ENCODE measurements around the gene VPS37B.
"Not testable (repeated sequence)": the region's sequence is repeated elsewhere in the genome, so short reads cannot be mapped to it uniquely, and the experiment has no call there.

Gene VPS37B

GRCh38 chr12:122878780-122879612 lies 16.9 kb downstream of the VPS37B start:
- Histone ChIP-seq H3K9me3 (ENCODE audit: insufficient read depth, low read depth, low read length) (no peaks in the 10 kb centered on the region), H3K9ac (ENCODE audit: low read depth, low read length) (no peak overlapping the region), H3K27me3 (ENCODE audit: insufficient read depth, low read length) (peaks cover 90% of the 10 kb centered on the region), H3K27ac (ENCODE audit: low read depth, low read length) (no peak overlapping the region), H3K36me3 (ENCODE audit: insufficient read depth, low read length) (no peaks in the 10 kb centered on the region), H3K4me1 (ENCODE audit: insufficient read depth, low read length) (peaks cover 18% of the 10 kb centered on the region), H3K4me3 (ENCODE audit: low read length) (no peak overlapping the region)
- WGBS: 87% methylated on average over 17 of the region's 17 CpGs

- 94% methylated on average over 3 of the region's 3 CpGs for WGBS
- H3K27ac ChIP-seq (ENCODE audit: low read depth, low read length): no peak overlapping the region
- peaks cover 31% of the 10 kb centered on the region for H3K4me1 ChIP-seq (ENCODE audit: insufficient read depth, low read length)
Measured at GRCh38 chr12:122876731-122877130, 19.2 kb downstream of the VPS37B start.

GRCh38 chr12:122876281-122876680 lies 19.6 kb downstream of the VPS37B start:
- H3K27ac ChIP-seq (ENCODE audit: low read depth, low read length); H3K9ac ChIP-seq (ENCODE audit: low read depth, low read length); H3K9me3 ChIP-seq (ENCODE audit: insufficient read depth, low read depth, low read length); H3K36me3 ChIP-seq (ENCODE audit: insufficient read depth, low read length); H3K4me3 ChIP-seq (ENCODE audit: low read length): not testable (repeated sequence)
- 92% methylated on average over 5 of the region's 5 CpGs for WGBS
- peaks cover 97% of the 10 kb centered on the region for H3K27me3 ChIP-seq (ENCODE audit: insufficient read depth, low read length)
- peaks cover 35% of the 10 kb centered on the region for H3K4me1 ChIP-seq (ENCODE audit: insufficient read depth, low read length)

More at GRCh38 chr12:122876731-122877130, 19.2 kb downstream of the VPS37B start:
- H3K36me3 ChIP-seq (ENCODE audit: insufficient read depth, low read length): no peaks in the 10 kb centered on the region
- H3K4me3 ChIP-seq (ENCODE audit: low read length): no peak overlapping the region
- H3K9ac ChIP-seq (ENCODE audit: low read depth, low read length): no peak overlapping the region
- H3K27me3 ChIP-seq (ENCODE audit: insufficient read depth, low read length): peaks cover 97% of the 10 kb centered on the region
- no peaks in the 10 kb centered on the region for H3K9me3 ChIP-seq (ENCODE audit: insufficient read depth, low read depth, low read length)

DNA sequence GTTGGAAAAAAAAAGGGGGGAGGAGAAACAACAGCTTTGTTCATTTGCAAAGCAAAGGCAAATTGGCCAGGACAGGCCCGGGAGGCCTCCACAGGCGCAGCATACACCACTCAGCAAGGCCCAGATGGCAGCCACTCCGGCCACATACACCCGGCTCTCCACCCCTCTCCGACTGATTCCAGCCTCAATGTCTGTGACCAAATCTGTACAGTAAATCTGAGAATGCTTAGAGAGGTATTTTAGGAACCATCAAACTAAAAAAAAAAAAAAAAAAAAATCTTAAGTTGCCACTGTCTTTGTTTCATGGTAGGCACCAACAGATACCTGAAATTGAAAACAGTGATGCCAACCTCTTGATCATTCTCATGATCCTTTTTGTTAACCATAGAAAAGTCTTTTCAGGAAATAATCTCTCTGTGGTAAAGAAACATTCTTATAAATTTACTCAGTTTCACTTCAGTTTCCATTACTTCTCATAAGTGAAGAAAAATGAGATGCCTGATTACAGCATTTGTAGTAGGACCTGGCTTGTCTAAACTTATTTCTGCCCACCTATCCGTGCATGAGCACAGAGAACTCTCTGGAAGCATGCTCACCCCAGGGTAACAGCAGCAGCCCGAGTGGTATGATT lies 20.2 kb downstream of the VPS37B start:
- Histone ChIP-seq H3K36me3 (ENCODE audit: insufficient read depth, low read length) (peaks cover 4% of the 10 kb centered on the region), H3K9ac (ENCODE audit: low read depth, low read length) (no peak overlapping the region), H3K4me1 (ENCODE audit: insufficient read depth, low read length) (peaks cover 37% of the 10 kb centered on the region), H3K27me3 (ENCODE audit: insufficient read depth, low read length) (peaks cover 98% of the 10 kb centered on the region), H3K27ac (ENCODE audit: low read depth, low read length) (no peak overlapping the region), H3K9me3 (ENCODE audit: insufficient read depth, low read depth, low read length) (no peaks in the 10 kb centered on the region), H3K4me3 (ENCODE audit: low read length) (no peak overlapping the region)
- WGBS: 27% methylated on average over 7 of the region's 7 CpGs

- Histone ChIP-seq H3K9ac (ENCODE audit: low read depth, low read length) (no peak overlapping the region), H3K27me3 (ENCODE audit: insufficient read depth, low read length) (peaks cover 98% of the 10 kb centered on the region), H3K4me3 (ENCODE audit: low read length) (no peak overlapping the region), H3K9me3 (ENCODE audit: insufficient read depth, low read depth, low read length) (no peaks in the 10 kb centered on the region), H3K4me1 (ENCODE audit: insufficient read depth, low read length) (peaks cover 37% of the 10 kb centered on the region), H3K27ac (ENCODE audit: low read depth, low read length) (no peak overlapping the region), H3K36me3 (ENCODE audit: insufficient read depth, low read length) (peaks cover 20% of the 10 kb centered on the region)
- 8% methylated on average over 12 of the region's 12 CpGs for WGBS
Measured at GRCh38 chr12:122874081-122874480, 21.8 kb downstream of the VPS37B start.

DNA sequence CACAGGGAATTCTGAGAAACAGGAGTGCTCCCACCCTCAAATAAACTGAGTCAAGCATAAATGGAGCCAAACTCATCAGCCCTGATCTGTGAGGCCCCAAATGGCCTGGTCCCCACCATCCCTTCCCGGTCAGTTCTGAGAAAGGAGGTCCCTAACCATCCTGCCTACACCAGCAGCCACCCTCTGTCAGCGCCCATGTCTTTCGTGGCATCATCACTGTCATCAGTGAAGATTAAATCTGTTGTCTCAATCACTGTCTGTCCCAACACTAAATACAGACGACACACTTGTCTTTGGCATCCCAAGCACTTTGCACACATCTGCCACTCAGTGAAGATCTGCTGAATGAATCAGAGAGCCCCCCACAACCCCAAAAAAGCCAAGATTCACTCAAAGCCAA lies 22.4 kb downstream of the VPS37B start:
- peaks cover 25% of the 10 kb centered on the region for H3K36me3 ChIP-seq (ENCODE audit: insufficient read depth, low read length)
- H3K4me1 ChIP-seq (ENCODE audit: insufficient read depth, low read length): peaks cover 37% of the 10 kb centered on the region
- peaks cover 99% of the 10 kb centered on the region for H3K27me3 ChIP-seq (ENCODE audit: insufficient read depth, low read length)
- H3K9ac ChIP-seq (ENCODE audit: low read depth, low read length): no peak overlapping the region
- no peak overlapping the region for H3K27ac ChIP-seq (ENCODE audit: low read depth, low read length)
- WGBS: 29% methylated on average over 4 of the region's 4 CpGs
- no peak overlapping the region for H3K4me3 ChIP-seq (ENCODE audit: low read length)
- no peaks in the 10 kb centered on the region for H3K9me3 ChIP-seq (ENCODE audit: insufficient read depth, low read depth, low read length)

DNA sequence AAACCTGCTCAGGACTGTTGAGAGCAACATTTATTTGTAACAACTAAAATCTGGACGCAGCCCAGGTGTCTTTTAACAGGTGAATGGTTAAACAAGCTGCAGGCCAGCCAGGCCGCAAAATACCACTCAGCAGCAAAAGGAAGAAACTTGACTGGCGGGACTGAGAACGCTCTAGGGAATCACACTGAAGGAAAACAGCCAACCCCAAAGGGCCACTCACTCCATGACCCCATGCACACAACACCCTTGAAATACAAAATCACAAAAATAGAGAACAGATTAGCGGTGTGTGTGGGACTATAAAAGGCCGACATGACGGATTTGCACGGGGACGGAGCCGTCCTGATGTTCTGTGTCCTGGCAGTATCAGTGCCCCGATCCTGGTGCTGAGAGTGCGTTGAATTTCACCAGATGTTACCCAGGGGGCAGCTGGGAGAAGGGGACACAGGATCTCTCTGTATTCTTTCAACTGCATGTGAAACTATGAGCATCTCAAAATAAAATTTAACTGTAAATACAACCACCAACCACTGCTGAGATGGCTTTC lies 23.0 kb downstream of the VPS37B start:
- H3K27me3 ChIP-seq (ENCODE audit: insufficient read depth, low read length): peaks cover 99% of the 10 kb centered on the region
- H3K9ac ChIP-seq (ENCODE audit: low read depth, low read length): no peak overlapping the region
- 20% methylated on average over 12 of the region's 12 CpGs for WGBS

GRCh38 chr12:122871851-122872780 lies 23.8 kb downstream of the VPS37B start:
- 4% methylated on average over 23 of the region's 23 CpGs for WGBS
- Histone ChIP-seq H3K9ac (ENCODE audit: low read depth, low read length) (no peak overlapping the region), H3K4me1 (ENCODE audit: insufficient read depth, low read length) (peaks cover 37% of the 10 kb centered on the region), H3K27ac (ENCODE audit: low read depth, low read length) (no peak overlapping the region), H3K36me3 (ENCODE audit: insufficient read depth, low read length) (peaks cover 27% of the 10 kb centered on the region), H3K27me3 (ENCODE audit: insufficient read depth, low read length) (peaks cover 94% of the 10 kb centered on the region), H3K4me3 (ENCODE audit: low read length) (peak overlapping the region; percentile 24; the same call in 1 of the 2 replicates), H3K9me3 (ENCODE audit: insufficient read depth, low read depth, low read length) (no peaks in the 10 kb centered on the region)

More for the DNA sequence above, 23.0 kb downstream of the VPS37B start:
- H3K27ac ChIP-seq (ENCODE audit: low read depth, low read length): no peak overlapping the region
- no peaks in the 10 kb centered on the region for H3K9me3 ChIP-seq (ENCODE audit: insufficient read depth, low read depth, low read length)
- H3K4me1 ChIP-seq (ENCODE audit: insufficient read depth, low read length): peaks cover 37% of the 10 kb centered on the region
- no peak overlapping the region for H3K4me3 ChIP-seq (ENCODE audit: low read length)
- H3K36me3 ChIP-seq (ENCODE audit: insufficient read depth, low read length): peaks cover 27% of the 10 kb centered on the region

- Histone ChIP-seq H3K4me3 (ENCODE audit: low read length) (no peak overlapping the region), H3K27ac (ENCODE audit: low read depth, low read length) (no peak overlapping the region), H3K9ac (ENCODE audit: low read depth, low read length) (no peak overlapping the region), H3K36me3 (ENCODE audit: insufficient read depth, low read length) (peaks cover 31% of the 10 kb centered on the region), H3K27me3 (ENCODE audit: insufficient read depth, low read length) (peaks cover 84% of the 10 kb centered on the region), H3K4me1 (ENCODE audit: insufficient read depth, low read length) (peaks cover 37% of the 10 kb centered on the region), H3K9me3 (ENCODE audit: insufficient read depth, low read depth, low read length) (no peaks in the 10 kb centered on the region)
- WGBS: 52% methylated on average over 15 of the region's 15 CpGs
Measured at GRCh38 chr12:122870867-122871664, 24.9 kb downstream of the VPS37B start.

DNA sequence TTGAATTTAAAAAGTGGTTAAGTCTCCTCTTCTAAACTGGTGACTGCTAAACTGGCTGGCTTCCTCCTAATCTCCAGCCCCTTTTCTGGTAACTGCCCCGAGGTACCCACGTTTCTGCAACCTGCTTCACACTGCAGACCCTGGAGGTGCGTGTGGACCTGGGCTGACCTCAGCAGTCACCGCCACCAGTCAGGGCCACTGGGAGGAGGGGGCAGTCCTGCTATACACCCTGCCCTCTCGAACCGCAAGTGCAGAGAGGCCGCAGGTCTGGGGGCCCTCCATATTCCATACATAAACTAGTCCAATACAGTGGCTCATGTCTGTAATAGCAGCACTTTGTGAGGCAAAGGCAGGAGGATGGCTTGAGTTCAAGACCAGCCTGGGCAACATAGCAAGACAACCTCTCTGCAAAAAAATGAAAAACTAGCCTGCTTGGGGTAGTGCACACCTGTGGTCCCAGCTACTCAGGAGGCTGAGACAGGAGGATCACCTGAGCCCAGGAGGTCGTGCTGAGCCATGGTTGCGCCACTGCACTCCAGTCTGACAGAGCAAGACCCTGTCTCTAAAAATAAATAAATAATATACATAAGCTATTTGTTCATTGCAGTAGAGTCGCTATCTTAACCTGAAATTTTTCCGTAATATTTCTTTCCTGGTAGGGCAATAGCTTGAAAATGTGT lies 25.6 kb downstream of the VPS37B start:
- Histone ChIP-seq H3K36me3 (ENCODE audit: insufficient read depth, low read length) (peaks cover 31% of the 10 kb centered on the region), H3K4me3 (ENCODE audit: low read length) (no peak overlapping the region), H3K9me3 (ENCODE audit: insufficient read depth, low read depth, low read length) (no peaks in the 10 kb centered on the region), H3K27me3 (ENCODE audit: insufficient read depth, low read length) (peaks cover 76% of the 10 kb centered on the region), H3K9ac (ENCODE audit: low read depth, low read length) (no peak overlapping the region), H3K27ac (ENCODE audit: low read depth, low read length) (no peak overlapping the region), H3K4me1 (ENCODE audit: insufficient read depth, low read length) (peaks cover 30% of the 10 kb centered on the region)
- WGBS: 93% methylated on average over 11 of the region's 11 CpGs
